Measurements from ENCODE around the gene LINGO1. TPM values are rescaled to one million over a fixed set of nuclear protein-coding genes. Genes with fewer than 3 reads are reported as not detected.

The LINGO1 gene
- total RNA-seq, 2 experiments from 2014 or later = not detected

- DNase-seq = no peak
- H3K4me3 Mint-ChIP-seq = no peak overlapping the region
- intact Hi-C loops (cut with DNase I, micrococcal nuclease) = no loop called here
- H3K9me3 Mint-ChIP-seq (ENCODE audit: low read depth) = no peaks in the 10 kb centered on the region
- H3K36me3 Mint-ChIP-seq (ENCODE audit: low read depth) = no peaks in the 10 kb centered on the region
- no peak overlapping the region for H3K27ac Mint-ChIP-seq
- peaks cover 13% of the 10 kb centered on the region for H3K27me3 Mint-ChIP-seq
- ChIA-PET CTCF (no interaction called here), POLR2A (no interaction called here)
- no peaks in the 10 kb centered on the region for H3K4me1 Mint-ChIP-seq
- ATAC-seq = no peak
These were observed 7.9 kb upstream of the LINGO1 start for GRCh38 chr15:77640615-77641014.

DNA sequence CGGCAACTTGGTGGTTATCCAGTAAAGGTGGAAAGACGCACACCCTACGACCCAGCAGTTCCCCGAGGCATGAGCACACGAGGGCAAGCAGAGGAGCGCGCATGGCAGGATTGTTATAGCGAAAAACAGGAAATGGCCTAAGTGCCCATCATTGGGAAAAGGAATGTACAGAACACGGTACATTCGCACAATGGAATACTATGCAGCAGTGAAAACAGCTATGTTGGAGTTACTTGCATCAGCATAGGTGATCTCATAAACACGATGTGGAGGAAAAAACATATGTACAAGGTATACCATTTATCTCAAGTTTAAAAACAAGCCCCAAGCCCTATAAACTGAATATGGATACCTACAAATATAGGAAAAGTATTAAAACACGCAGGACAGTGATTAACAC, 6.7 kb upstream of the LINGO1 start:
- no peaks in the 10 kb centered on the region for H3K4me1 Mint-ChIP-seq
- CTCF ChIA-PET = interaction anchor here (0.7 to 1.3 kb wide), 2 partner anchors 10 to 623 kb away, joined by 3 read pairs; no protein-coding TSS in a partner anchor

GRCh38 chr15:77637851-77638692, 5.4 kb upstream of the LINGO1 start:
- POLR2A ChIA-PET = no interaction called here
- H3K27me3 Mint-ChIP-seq = peaks cover 29% of the 10 kb centered on the region
- no peaks in the 10 kb centered on the region for H3K9me3 Mint-ChIP-seq (ENCODE audit: low read depth)
- no peaks in the 10 kb centered on the region for H3K36me3 Mint-ChIP-seq (ENCODE audit: low read depth)
- no peak overlapping the region for H3K4me3 Mint-ChIP-seq
- ATAC-seq = no peak
- H3K27ac Mint-ChIP-seq = no peak overlapping the region
- no peak for DNase-seq
- CTCF ChIA-PET = interaction anchor here (1.3 kb wide), 1 partner anchor 9 kb away, joined by 3 read pairs; no protein-coding TSS in a partner anchor
- intact Hi-C loops (cut with DNase I, micrococcal nuclease) = loop anchor here in 1 of 2 experiments (10.0 kb wide), 2 partner anchors 147 to 513 kb away; no protein-coding TSS in a partner anchor
- H3K4me1 Mint-ChIP-seq = peaks cover 7% of the 10 kb centered on the region

More for the DNA sequence above, 6.7 kb upstream of the LINGO1 start:
- peaks cover 19% of the 10 kb centered on the region for H3K27me3 Mint-ChIP-seq
- H3K9me3 Mint-ChIP-seq (ENCODE audit: low read depth) = no peaks in the 10 kb centered on the region
- no peak overlapping the region for H3K4me3 Mint-ChIP-seq
- no peak for ATAC-seq
- intact Hi-C loops (cut with DNase I, micrococcal nuclease) = loop anchor here in 1 of 2 experiments (10.0 kb wide), 2 partner anchors 145 to 515 kb away; no protein-coding TSS in a partner anchor
- no peak for DNase-seq
- POLR2A ChIA-PET = no interaction called here
- H3K36me3 Mint-ChIP-seq (ENCODE audit: low read depth) = no peaks in the 10 kb centered on the region
- no peak overlapping the region for H3K27ac Mint-ChIP-seq

- ATAC-seq (no peak), DNase-seq (no peak)
- intact Hi-C loops (cut with DNase I, micrococcal nuclease) = loop anchor here in 1 of 2 experiments (10.0 kb wide), 2 partner anchors 149 to 511 kb away; no protein-coding TSS in a partner anchor
- Mint-ChIP-seq H3K4me3 (no peak overlapping the region), H3K9me3 (ENCODE audit: low read depth) (no peaks in the 10 kb centered on the region), H3K36me3 (ENCODE audit: low read depth) (no peaks in the 10 kb centered on the region), H3K4me1 (peaks cover 7% of the 10 kb centered on the region), H3K27me3 (peaks cover 29% of the 10 kb centered on the region), H3K27ac (no peak overlapping the region)
- CTCF ChIA-PET = interaction anchor here (0.6 to 1.9 kb wide), 3 partner anchors 8 to 185 kb away, joined by 3 to 10 read pairs (median 4); no protein-coding TSS in a partner anchor
- POLR2A ChIA-PET = no interaction called here
These were observed 3.5 kb upstream of the LINGO1 start for GRCh38 chr15:77636209-77636608.

DNA sequence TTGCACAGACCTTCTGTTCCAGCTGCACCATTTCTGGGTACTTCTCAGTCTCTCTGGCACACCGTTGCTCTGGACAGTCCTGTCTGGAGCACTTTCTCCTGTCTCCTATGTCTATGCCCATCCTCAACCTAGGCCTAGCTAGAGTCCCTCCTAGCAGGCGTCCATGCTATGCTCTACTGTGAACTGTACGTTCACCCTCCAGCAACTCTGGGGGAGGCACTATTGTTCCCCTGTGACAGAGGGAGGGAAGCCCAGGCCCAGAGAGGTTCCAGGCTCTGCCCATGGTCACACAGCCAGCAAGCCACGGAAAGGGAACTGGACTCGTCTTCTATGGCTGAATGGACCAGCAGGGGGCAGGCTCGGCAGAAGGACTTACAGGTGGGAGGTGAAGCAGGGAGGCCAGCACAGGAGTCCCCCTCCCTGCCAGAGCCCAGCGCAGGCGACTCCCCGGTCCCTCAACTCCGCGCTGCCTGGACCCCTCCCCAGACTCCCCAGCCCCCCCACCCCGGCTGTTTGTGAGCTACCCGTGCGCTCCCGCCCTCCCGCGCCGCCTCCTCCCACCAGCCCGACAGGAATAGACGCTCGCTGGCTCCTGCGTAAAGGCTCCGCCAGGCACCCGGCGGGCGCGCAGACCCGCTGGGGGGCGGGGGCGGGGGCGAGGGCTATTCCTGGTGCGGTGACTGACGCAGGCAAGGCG, 1.7 kb upstream of the LINGO1 start:
- POLR2A ChIA-PET = no interaction called here

DNA sequence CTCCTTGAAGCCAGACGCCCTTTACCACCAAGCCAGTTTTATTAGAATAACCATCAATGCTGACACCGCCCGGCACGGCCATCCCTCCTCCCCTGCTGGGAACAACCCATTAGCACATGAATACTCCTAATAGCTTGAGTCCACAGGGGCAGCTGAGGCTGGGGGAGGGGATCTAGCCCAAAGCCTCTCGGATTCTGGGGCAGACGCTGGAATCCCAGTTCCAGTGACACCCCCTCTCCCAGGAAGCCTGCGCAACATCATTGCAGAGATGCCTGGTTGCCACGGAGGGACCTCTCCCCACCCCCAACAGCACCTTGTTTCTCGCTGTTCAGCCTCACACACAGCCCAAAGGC, 1.2 kb upstream of the LINGO1 start:
- no peaks in the 10 kb centered on the region for H3K9me3 Mint-ChIP-seq (ENCODE audit: low read depth)
- peaks cover 7% of the 10 kb centered on the region for H3K4me1 Mint-ChIP-seq
- no peak overlapping the region for H3K4me3 Mint-ChIP-seq
- CTCF ChIA-PET = interaction anchor here (0.6 to 2.3 kb wide), 13 partner anchors 13 to 607 kb away, joined by 3 to 14 read pairs (median 3); no protein-coding TSS in a partner anchor
- DNase-seq = no peak
- POLR2A ChIA-PET = no interaction called here
- intact Hi-C loops (cut with DNase I, micrococcal nuclease) = loop anchor here (1.0 to 10.0 kb wide), 4 partner anchors 151 to 509 kb away; no protein-coding TSS in a partner anchor
- H3K27ac Mint-ChIP-seq = no peak overlapping the region
- ATAC-seq = no peak
- H3K27me3 Mint-ChIP-seq = peaks cover 40% of the 10 kb centered on the region
- H3K36me3 Mint-ChIP-seq (ENCODE audit: low read depth) = no peaks in the 10 kb centered on the region

More for the DNA sequence above, 1.7 kb upstream of the LINGO1 start:
- CTCF ChIA-PET = interaction anchor here (0.6 to 2.3 kb wide), 10 partner anchors 13 to 606 kb away, joined by 3 to 14 read pairs (median 4); no protein-coding TSS in a partner anchor
- Mint-ChIP-seq H3K4me3 (no peak overlapping the region), H3K27me3 (peaks cover 35% of the 10 kb centered on the region), H3K36me3 (ENCODE audit: low read depth) (no peaks in the 10 kb centered on the region), H3K4me1 (peaks cover 7% of the 10 kb centered on the region), H3K9me3 (ENCODE audit: low read depth) (no peaks in the 10 kb centered on the region), H3K27ac (no peak overlapping the region)
- intact Hi-C loops (cut with DNase I, micrococcal nuclease) = loop anchor here (1.0 to 10.0 kb wide), 4 partner anchors 150 to 510 kb away; no protein-coding TSS in a partner anchor
- ATAC-seq (peak; percentile 70), DNase-seq (peak; percentile 87)

- Mint-ChIP-seq H3K4me3 (no peak overlapping the region), H3K27ac (no peak overlapping the region), H3K27me3 (peaks cover 43% of the 10 kb centered on the region), H3K9me3 (ENCODE audit: low read depth) (no peaks in the 10 kb centered on the region), H3K4me1 (peaks cover 7% of the 10 kb centered on the region), H3K36me3 (ENCODE audit: low read depth) (no peaks in the 10 kb centered on the region)
- peak; percentile 86 for ATAC-seq
- intact Hi-C loops (cut with DNase I, micrococcal nuclease) = loop anchor here in 1 of 2 experiments (10.0 kb wide), 2 partner anchors 151 to 509 kb away; no protein-coding TSS in a partner anchor
- peak; percentile 83 for DNase-seq
- POLR2A ChIA-PET = no interaction called here
- CTCF ChIA-PET = interaction anchor here (0.6 to 2.3 kb wide), 13 partner anchors 14 to 295 kb away, joined by 3 to 14 read pairs (median 3); no protein-coding TSS in a partner anchor
These were observed 611 bp upstream of the LINGO1 start for GRCh38 chr15:77633134-77633912.

DNA sequence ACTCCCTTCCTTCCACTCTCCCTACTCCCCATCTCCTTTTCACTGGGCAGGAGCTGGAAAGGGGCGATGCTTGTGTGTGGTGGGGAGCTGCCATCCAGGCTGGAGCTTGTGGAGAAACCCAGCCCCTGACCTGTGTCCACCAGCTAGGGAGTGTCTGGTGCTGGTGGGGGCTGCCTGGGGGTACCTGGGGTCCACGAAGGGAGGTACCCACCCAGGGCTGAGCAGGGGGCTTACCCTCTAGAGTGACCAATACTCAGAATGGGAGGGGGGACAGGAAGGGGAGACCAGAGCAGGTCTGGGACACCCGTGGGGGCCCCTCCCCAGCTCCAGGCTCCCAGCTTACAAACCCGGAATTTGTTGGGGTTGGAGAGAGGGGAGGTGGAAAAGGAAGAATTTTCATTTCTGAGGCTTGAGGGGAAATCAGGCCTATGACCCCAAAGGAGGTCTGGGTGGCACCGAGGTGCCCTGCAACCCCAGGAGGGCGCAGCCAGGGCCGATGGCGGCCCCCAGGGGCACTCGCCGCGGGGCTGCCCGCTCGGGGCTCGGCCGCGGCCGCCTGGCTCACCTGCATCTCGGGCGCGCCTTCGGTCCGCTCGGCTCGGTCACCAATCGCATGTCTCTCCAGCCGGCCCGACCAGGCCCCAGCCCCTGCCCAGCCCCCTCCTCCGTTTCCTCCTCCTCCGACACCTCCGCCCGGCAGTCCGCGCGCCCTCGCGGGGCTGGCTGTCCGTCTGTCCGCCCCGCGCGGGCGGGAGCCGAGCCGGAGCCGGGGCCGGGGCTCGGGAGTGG, 773 bp downstream of the LINGO1 start:
- Mint-ChIP-seq H3K36me3 (ENCODE audit: low read depth) (no peaks in the 10 kb centered on the region), H3K27ac (no peak overlapping the region), H3K27me3 (peaks cover 39% of the 10 kb centered on the region), H3K9me3 (ENCODE audit: low read depth) (no peaks in the 10 kb centered on the region), H3K4me3 (no peak overlapping the region), H3K4me1 (peaks cover 7% of the 10 kb centered on the region)
- ATAC-seq = no peak
- ChIA-PET POLR2A (interaction anchor here (0.6 kb wide), 1 partner anchor 167 kb away, joined by 3 read pairs; no protein-coding TSS in a partner anchor), CTCF (no interaction called here)
- DNase-seq = no peak
- intact Hi-C loops (cut with DNase I, micrococcal nuclease) = loop anchor here in 1 of 2 experiments (10.0 kb wide), 2 partner anchors 153 to 507 kb away; no protein-coding TSS in a partner anchor

DNA sequence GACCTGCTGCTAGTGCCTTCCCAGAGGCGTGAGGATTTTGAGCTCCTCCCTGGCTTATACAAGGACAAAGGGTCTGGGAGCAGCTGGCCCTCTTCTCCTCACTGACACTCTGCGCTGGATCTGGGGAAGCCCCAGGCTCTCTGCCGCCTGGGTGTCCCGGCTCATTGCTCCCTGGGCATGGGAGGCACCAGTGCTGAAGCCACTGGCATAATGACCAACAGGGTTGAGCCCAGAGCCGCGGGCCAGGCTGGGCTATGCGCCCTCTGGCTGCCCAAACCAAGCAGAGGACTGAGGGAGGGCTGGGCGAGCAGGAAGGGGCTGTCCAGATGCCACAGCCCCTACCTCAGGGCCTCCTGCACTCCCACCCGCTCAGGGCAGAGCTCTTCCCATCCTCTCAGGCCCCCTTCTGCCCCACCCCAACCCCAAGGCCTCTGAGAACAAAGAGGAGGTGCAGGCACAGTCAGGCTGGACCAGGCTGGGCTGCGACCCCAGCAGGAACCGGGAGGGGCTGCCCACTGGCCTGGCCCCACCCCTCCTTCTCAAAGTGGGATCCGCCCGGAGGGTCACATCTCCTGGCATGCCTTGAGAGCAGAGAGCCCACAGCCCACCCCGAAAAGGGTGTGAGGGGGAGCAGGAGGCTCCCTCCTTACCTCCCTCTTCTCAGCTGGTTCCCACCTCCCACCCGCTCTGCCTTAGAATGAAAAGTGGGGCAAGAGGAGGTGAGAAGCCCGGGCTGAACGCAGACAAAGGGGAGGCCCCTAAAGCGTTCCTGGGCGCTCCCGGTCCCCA, 1.6 kb downstream of the LINGO1 start:
- H3K36me3 Mint-ChIP-seq (ENCODE audit: low read depth) = no peaks in the 10 kb centered on the region
- peaks cover 37% of the 10 kb centered on the region for H3K27me3 Mint-ChIP-seq
- H3K4me3 Mint-ChIP-seq = no peak overlapping the region
- intact Hi-C loops (cut with DNase I, micrococcal nuclease) = loop anchor here in 1 of 2 experiments (10.0 kb wide), 2 partner anchors 154 to 506 kb away; no protein-coding TSS in a partner anchor
- H3K4me1 Mint-ChIP-seq = peaks cover 7% of the 10 kb centered on the region
- POLR2A ChIA-PET = interaction anchor here (0.6 kb wide), 1 partner anchor 168 kb away, joined by 3 read pairs; no protein-coding TSS in a partner anchor
- CTCF ChIA-PET = interaction anchor here (0.6 kb wide), 1 partner anchor 448 kb away, joined by 3 read pairs; no protein-coding TSS in a partner anchor
- DNase-seq (no peak), ATAC-seq (no peak)
- no peaks in the 10 kb centered on the region for H3K9me3 Mint-ChIP-seq (ENCODE audit: low read depth)
- H3K27ac Mint-ChIP-seq = no peak overlapping the region

Data from activated CD4-positive, alpha-beta T cell treated with anti-CD3 and anti-CD28 coated beads for 36 hours (primary cell).